Right renal pelvis (tissue), 4 donors: ENCODE data around the gene HAAO. TPM values are rescaled to one million over a fixed set of nuclear protein-coding genes. Genes with fewer than 3 reads are reported as not detected.
"Not testable (repeated sequence)": the region's sequence is repeated elsewhere in the genome, so short reads cannot be mapped to it uniquely, and the experiment has no call there.

Experiments
- DNase-seq, 4 donors: peaks; one replicate each; pipeline ENCODE4 v3.0.0-alpha.2; 2013; ENCODE audit warnings: low read depth in 4 of 4, low spot score in 3 of 4, missing footprints in 1 of 4
- polyA plus RNA-seq, 4 donors: library from polyadenylated mRNA; unstranded; fragments of 120-200 nt; gene quantifications; one replicate each; pipeline ENCODE4 v1.2.1, GENCODE V29; 2013; ENCODE audit not compliant: insufficient read length in 4 of 4

The HAAO gene
- polyA plus RNA-seq, 4 donors, result 37.2 to 44.5 (median 38.9) TPM

DNA sequence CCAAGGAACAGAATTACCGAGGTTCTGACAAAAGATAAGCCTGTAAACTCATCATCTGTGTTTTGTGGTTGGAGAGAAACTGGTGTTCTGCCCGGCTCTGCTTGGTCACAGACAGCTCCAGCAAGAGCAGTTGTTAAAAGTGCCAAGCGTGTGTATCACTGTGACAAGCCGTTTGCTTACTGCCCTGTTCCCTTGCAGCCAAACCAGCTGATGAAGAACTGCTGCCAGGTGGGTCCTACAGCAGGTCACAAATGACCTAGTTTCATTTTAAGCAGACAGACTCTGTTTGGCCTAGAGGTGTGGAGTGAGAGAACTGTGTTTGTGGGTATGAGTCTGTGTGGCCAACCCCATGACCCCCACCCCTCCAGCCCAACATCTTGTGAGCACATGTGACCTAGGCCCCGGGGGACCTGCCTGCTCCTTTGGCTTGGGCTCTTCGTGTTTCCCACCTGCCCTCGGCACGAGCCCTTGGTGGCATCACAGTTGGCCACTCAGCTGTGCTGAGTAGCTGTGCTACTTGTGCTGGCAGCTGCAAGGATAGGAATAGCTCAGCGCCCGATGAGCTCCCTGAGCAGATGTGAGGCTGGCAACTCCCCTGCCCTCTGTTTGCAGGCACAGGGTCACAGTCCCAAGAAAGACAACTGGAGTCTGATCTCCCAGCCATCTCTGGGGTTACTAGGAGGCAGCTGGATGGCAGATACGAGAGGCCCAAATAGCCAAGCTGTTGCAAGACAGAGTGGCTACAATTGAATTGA, 38.2 kb downstream of the HAAO start:
- DNase-seq, result no peak

DNA sequence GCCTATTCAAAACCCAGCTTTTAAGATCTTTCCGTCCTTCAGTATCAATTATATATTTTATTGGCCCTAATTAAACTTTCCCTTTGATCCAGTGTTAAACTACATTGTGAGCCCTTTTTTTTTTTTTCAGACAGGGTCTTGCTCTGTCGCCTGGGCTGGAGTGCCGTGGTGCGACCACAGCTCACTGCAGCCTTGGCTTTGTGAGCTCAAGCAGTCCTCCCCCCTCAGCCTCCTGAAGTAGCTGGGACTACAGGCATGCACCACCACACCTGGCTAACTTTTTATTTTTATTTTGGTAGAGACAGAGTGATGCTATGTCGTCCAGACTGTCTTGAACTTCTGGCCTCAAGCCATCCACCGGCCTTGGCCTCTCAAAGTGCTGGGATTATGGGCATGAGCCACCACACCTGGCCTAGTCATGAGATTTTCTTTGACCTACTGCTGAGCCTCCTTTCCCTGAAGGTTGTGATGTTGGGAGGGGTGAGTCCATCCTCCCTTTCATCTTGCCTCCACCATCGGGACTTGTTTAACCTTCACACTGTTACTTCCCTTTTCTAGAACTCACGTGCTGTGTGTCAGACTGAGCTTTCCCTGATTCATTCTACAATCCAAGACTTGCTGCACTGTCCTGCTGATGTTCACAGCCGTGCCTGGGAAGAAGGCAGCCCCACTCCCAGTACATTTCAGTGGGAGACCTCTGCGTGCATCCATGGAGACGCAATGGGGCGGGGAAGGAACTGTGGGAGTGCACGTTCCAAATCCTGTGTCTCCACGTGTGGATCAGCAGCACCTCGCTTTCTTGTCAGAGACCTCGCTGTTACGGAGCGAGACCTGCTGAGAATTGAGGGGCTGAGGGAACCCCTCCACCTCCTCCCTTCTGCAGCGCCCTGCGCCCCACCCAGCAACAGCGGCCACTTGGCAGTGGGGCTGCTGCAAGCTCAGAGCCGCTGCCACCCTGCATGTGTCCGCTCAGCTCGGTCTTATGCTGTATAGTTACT, 39.3 kb downstream of the HAAO start:
- no peak for DNase-seq

DNA sequence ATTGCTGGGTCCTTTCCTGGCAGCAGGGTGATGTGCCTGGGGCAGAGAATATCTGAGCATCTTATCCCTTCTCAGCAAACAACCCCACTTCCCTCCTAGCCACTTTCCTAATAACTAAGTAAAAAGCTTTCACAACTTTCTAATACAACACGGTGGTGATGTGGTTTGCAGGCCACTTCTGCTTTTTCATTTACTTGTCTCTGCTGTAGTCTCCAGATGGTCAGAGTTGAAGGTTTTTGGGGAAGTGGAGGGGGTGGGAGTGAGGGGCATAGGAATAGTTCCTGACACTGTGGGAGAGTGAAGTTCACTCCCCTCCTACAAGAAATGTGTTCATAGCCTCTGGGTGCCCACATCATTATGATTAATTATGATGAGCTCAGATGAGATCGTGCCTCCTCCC, 40.1 kb downstream of the HAAO start:
- DNase-seq, result no peak

DNA sequence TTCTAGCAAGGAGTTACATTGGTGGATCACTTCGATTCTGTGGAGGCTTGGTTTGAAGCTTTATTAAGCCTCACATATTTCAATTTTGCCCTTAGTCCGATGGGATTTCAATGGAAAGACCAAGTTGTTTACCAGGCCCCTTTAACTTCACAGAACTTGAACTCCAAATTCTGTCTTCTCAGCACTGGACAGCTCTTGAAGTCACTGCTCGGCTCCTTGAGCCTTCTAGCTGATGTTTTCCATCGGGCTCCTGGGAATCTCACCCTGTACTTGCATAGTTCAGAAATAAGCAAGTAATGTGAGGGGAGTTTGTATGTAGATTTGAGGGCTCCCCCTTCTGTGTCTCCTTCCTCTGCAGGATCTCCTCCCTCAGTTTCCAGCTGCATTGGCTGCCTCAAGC, 43.5 kb downstream of the HAAO start:
- no peak for DNase-seq

DNA sequence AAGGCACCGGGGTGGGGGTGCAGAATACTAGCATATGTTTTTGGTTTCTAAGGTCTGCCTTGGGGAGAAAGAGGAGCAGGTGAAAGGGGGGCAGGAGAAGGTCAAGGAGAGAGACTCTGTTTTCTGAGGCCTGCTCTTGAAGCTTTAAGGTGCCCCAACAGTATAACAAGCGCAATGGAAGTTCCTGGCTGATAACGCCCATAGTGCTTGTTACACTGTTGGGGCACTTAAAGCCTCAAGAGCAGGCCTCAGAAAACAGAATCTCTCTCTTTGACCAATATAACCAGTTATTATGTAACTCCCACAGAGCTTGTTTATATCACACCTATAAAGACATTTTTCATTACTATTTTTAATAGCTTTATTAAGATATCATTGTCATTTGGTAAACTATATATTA, 45.0 kb downstream of the HAAO start:
- DNase-seq, result no peak

DNA sequence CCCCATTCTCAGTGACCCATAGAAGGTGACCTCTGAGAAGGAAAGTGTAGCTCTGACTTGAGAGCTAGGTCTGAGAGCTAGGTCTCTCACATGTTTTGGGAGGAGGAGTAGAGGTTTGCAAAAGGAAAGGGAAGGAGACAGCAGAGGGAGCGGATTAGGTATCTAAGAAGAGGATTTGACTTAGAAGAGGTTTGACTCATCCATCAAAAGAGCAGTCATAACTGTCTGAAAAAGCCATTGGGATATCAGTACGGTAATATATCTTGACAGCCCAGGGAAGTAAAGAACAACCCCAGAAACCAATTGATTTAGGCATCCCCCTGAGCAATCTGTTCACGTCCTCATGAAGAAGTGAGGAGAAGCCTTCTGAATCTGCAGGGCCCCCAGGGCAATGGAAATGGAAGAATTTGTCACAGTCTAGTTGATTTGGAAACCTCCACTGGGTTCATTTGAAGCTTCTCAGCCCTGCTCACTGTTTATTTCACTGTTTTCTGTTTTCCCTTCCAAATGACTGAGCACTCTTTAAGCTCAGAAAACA, 47.8 kb downstream of the HAAO start:
- DNase-seq, result no peak

DNA sequence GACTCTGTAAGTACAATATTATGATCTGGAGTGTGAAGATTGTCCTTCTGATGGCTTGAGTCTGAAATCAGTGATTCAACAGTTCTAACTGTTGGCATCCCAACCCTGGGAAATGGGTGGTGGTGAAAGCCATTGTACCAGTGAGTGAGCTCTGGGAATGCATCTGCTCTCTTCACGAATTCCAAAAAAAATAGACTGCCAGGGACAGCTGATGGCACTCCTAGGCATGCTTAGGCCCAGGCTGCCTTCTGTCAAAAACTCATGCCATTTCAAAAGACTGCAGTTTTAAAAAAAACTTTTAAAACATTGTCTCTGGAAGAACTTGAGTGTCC, 48.8 kb downstream of the HAAO start:
- no peak for DNase-seq

- DNase-seq, result no peak
Measured at GRCh38 chr2:42742740-42743658, 49.4 kb downstream of the HAAO start.

- no peak for DNase-seq
Measured at GRCh38 chr2:42741140-42741539, 51.2 kb downstream of the HAAO start.

DNA sequence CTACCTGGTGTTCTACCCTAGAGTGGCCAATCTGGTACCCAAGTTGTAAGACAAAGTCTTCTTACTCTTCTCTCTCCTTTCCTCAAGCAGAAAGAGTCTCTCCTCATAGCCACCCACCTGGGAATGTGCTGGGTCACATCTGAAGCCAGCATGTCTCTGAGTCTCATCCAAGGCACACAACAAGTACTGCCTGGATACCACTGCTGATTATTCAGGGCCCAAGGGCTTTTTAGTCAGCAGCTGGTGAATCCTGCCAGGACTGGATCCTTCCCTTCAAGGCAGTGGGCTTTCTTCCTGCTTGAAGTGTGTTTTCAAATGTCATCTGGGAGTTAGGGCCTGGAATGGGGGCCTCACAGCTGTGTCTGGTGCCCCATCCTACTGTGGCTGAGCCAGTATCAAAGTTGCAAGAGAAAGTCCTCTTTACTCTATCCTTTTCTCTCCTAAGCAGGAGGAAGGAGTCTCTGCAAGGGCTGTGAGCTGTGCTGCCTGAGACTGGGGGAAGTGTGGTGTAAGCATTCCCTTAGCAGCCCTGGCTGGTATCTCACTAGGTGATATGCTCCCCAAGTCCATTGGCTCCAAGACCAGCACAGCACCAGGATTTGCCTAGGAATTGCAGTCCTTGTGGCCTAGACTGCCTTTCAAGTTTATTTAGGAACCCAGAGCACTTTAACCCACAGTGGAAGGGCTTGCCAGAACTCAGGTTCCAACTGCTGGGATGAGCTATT, 55.6 kb downstream of the HAAO start:
- DNase-seq, result no peak

DNA sequence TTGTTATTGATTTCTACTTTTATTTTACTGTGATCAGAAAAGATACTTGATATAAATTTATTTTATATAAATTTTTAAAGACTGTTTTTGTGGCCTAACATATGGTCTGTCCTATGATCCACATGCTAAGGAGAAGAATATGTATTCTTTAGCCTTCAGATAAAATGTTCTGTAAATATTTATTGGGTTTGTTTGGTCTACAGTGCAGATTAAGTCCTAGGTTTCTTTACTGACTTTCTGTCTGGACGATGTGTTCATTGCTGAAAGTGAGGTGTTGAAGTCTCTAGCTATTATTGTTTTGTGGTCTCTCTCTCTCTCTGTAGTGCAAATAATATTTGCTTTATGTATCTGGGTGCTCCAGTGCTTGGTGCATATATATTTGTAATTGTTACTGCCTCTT, 58.5 kb downstream of the HAAO start:
- no peak for DNase-seq

GRCh38 chr2:42731316-42731715, 61.1 kb downstream of the HAAO start:
- not testable (repeated sequence) for DNase-seq

GRCh38 chr2:42726680-42727079, 65.7 kb downstream of the HAAO start:
- DNase-seq, result no peak

GRCh38 chr2:42725657-42726056, 66.7 kb downstream of the HAAO start:
- DNase-seq, result no peak

GRCh38 chr2:42724886-42725285, 67.5 kb downstream of the HAAO start:
- DNase-seq, result no peak

GRCh38 chr2:42723465-42723864, 68.9 kb downstream of the HAAO start:
- no peak for DNase-seq

- DNase-seq, result peak in 2 of 4 donors; percentile 5 to 30
Measured at GRCh38 chr2:42722320-42723190, 69.8 kb downstream of the HAAO start.

DNA sequence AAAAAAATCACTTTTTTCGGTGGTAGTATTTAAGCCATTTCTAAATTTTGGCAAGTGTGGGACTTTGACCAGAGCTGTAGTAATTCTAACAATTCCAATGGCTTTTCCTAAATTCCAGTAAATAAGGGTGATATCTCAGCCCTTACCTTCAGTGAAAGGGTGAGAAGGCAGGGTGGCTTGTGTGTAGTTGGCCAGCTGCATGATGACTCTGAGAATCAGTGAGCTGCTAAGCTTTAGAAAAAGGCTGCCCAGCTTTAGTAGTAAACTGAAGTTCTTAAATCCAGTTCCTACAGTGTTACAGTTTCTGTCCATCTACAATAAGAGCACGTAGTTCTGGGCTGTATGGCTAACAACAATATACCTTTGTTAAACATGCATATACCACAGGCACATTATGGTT, 70.5 kb downstream of the HAAO start:
- no peak for DNase-seq
